Upper lobe of right lung (tissue), 1 donor: Measurements from ENCODE around the gene CFAP92. TPM values are rescaled to one million over a fixed set of nuclear protein-coding genes. Genes with fewer than 3 reads are reported as not detected.

Experiments used
- ATAC-seq: fragments of 200-7000 bp; cut with Tn5 transposase; one replicate; pipeline ENCODE4 v1.9.1; 2020; ENCODE audit warnings: mild to moderate bottlenecking, moderate library complexity
- DNase-seq: peaks from one replicate; pipeline ENCODE4 v3.0.0-alpha.2; 2020
- H3K27ac ChIP-seq: fragments of 200-600 bp; one replicate; pipeline ENCODE4 v1.8.0; 2022
- H3K27me3 ChIP-seq: fragments of 200-600 bp; one replicate; pipeline ENCODE4 v1.8.0; 2022; ENCODE audit warnings: mild to moderate bottlenecking
- H3K36me3 ChIP-seq: fragments of 200-600 bp; one replicate; pipeline ENCODE4 v1.8.0; 2022
- H3K4me1 ChIP-seq: fragments of 200-600 bp; one replicate; pipeline ENCODE4 v1.8.0; 2022
- H3K4me3 ChIP-seq: fragments of 200-600 bp; one replicate; pipeline ENCODE4 v1.8.0; 2022; ENCODE audit warnings: mild to moderate bottlenecking
- H3K9me3 ChIP-seq: fragments of 200-600 bp; one replicate; pipeline ENCODE4 v1.8.0; 2022
- intact Hi-C: fragments of 100-400 bp; cut with DNase I; formaldehyde crosslinking; loops from one replicate; pipeline ENCODE4 v1.11.0; 2022
- total RNA-seq: library from RNA; stranded (reverse); fragmentation: NEBNext Ultra II Directional; extraction: Animal tissue kit (Norgen Biotek cat#: 25700); gene quantifications from one replicate; pipeline ENCODE4 v1.2.1, GENCODE V29; 2021
- TF ChIP-seq, protein P1 (sequence below): fragments of 200-600 bp; IDR thresholded peaks from one replicate; pipeline ENCODE4 v1.8.0; 2022; ENCODE audit warnings: antibody characterized with exemption
- donor health status: DM: no; HTN: yes; CAD: no; lungs with severe emphysema.

Gene CFAP92
- total RNA-seq, 1 donor from 2014 or later: 1.9 TPM

- intact Hi-C loops: no loop called here
- no peaks in the 10 kb centered on the region for H3K9me3 ChIP-seq
- H3K36me3 ChIP-seq: peaks cover 99% of the 10 kb centered on the region
- no peak overlapping the region for H3K4me3 ChIP-seq
- H3K27ac ChIP-seq: no peak overlapping the region
- no peaks in the 10 kb centered on the region for H3K27me3 ChIP-seq
- DNase-seq (no peak), ATAC-seq (no peak)
- TF ChIP-seq, protein P1, sequence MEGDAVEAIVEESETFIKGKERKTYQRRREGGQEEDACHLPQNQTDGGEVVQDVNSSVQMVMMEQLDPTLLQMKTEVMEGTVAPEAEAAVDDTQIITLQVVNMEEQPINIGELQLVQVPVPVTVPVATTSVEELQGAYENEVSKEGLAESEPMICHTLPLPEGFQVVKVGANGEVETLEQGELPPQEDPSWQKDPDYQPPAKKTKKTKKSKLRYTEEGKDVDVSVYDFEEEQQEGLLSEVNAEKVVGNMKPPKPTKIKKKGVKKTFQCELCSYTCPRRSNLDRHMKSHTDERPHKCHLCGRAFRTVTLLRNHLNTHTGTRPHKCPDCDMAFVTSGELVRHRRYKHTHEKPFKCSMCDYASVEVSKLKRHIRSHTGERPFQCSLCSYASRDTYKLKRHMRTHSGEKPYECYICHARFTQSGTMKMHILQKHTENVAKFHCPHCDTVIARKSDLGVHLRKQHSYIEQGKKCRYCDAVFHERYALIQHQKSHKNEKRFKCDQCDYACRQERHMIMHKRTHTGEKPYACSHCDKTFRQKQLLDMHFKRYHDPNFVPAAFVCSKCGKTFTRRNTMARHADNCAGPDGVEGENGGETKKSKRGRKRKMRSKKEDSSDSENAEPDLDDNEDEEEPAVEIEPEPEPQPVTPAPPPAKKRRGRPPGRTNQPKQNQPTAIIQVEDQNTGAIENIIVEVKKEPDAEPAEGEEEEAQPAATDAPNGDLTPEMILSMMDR: no peak
- no peaks in the 10 kb centered on the region for H3K4me1 ChIP-seq
These were observed 87.7 kb downstream of the CFAP92 start for GRCh38 chr3:128906031-128906803.

- ATAC-seq: no peak
- H3K36me3 ChIP-seq: peaks cover 100% of the 10 kb centered on the region
These were observed 90.4 kb downstream of the CFAP92 start for GRCh38 chr3:128903501-128903900.

GRCh38 chr3:128902426-128902825, 91.5 kb downstream of the CFAP92 start:
- intact Hi-C loops: no loop called here
- H3K9me3 ChIP-seq: no peaks in the 10 kb centered on the region
- H3K36me3 ChIP-seq: peaks cover 100% of the 10 kb centered on the region
- no peak overlapping the region for H3K27ac ChIP-seq
- TF ChIP-seq, protein P1: no peak
- H3K4me3 ChIP-seq: no peak overlapping the region
- H3K4me1 ChIP-seq: no peaks in the 10 kb centered on the region
- ATAC-seq (no peak), DNase-seq (no peak)
- no peaks in the 10 kb centered on the region for H3K27me3 ChIP-seq

More at GRCh38 chr3:128903501-128903900, 90.4 kb downstream of the CFAP92 start:
- Histone ChIP-seq H3K4me3 (no peak overlapping the region), H3K27ac (no peak overlapping the region), H3K9me3 (no peaks in the 10 kb centered on the region), H3K27me3 (no peaks in the 10 kb centered on the region), H3K4me1 (no peaks in the 10 kb centered on the region)
- TF ChIP-seq, protein P1: no peak
- no peak for DNase-seq
- intact Hi-C loops: no loop called here

GRCh38 chr3:128895843-128896697, 97.8 kb downstream of the CFAP92 start:
- TF ChIP-seq, protein P1: no peak
- ATAC-seq (no peak), DNase-seq (no peak)
- intact Hi-C loops: no loop called here
- no peak overlapping the region for H3K27ac ChIP-seq
- H3K9me3 ChIP-seq: no peaks in the 10 kb centered on the region
- no peaks in the 10 kb centered on the region for H3K27me3 ChIP-seq
- H3K36me3 ChIP-seq: peaks cover 77% of the 10 kb centered on the region
- H3K4me3 ChIP-seq: no peak overlapping the region
- no peaks in the 10 kb centered on the region for H3K4me1 ChIP-seq

DNA sequence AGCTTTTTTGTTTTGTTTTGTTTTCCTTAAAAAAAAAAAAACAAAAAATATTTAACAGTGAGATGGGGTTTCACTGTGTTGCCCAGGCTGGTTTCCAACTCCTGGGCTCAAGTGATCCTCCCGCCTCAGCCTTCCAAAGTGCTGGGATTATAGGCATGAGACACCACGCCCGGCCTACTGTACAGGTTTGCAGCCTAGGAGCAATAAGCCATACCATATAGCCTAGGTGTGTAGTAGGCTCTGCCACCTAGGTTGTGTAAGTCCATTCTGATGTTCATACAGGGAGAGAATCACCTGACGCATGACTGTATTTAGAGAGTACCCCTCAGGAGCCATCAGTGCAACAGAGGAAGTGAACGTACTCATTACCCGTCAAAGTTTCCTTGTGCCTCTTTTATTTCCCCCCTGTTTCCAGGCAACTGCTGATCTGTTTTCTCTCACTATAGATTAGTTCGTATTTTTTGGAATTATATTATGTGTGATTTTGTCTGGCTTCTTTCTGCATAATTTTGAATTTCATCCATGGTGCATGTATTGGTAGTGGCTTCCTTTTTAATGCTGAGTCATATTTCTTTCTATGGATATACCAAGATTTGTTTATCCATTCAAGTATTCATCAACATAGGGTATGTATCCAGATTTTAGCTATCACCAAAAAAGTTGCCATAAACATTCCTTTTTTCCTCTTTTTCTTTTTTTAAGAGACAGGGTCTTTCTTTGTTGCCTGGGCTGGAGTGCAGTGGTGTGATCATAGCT, 104.6 kb downstream of the CFAP92 start:
- DNase-seq (no peak), ATAC-seq (no peak)
- Histone ChIP-seq H3K4me1 (no peaks in the 10 kb centered on the region), H3K36me3 (peaks cover 38% of the 10 kb centered on the region), H3K27me3 (no peaks in the 10 kb centered on the region), H3K9me3 (no peaks in the 10 kb centered on the region), H3K27ac (no peak overlapping the region), H3K4me3 (no peak overlapping the region)
- TF ChIP-seq, protein P1: no peak
- intact Hi-C loops: no loop called here
